Mesendoderm (in vitro differentiated cells): ENCODE results near the gene GCNT2.

Source experiments
- DNase-seq: peaks from one replicate; pipeline ENCODE4 v3.0.0; 2013
- H2AK5ac ChIP-seq: 2 replicates; pipeline ENCODE4 v1.6.1; 2013; ENCODE audit warnings: low read length, inconsistent platforms
- H2BK120ac ChIP-seq: 2 replicates; pipeline ENCODE4 v1.6.1; 2013; ENCODE audit warnings: low read depth, mild to moderate bottlenecking, low read length, moderate library complexity, mixed read lengths
- H2BK15ac ChIP-seq: replicated peaks from 2 replicates; pipeline ENCODE4 v1.6.1; 2013; ENCODE audit warnings: low read depth, mild to moderate bottlenecking, moderate library complexity
- H2BK5ac ChIP-seq: 2 replicates; pipeline ENCODE4 v1.6.1; 2013; ENCODE audit warnings: low read length, inconsistent platforms
- H3K18ac ChIP-seq: 2 replicates; pipeline ENCODE4 v1.6.1; 2013; ENCODE audit warnings: mild to moderate bottlenecking, low read length, mixed read lengths
- H3K23ac ChIP-seq: one replicate; pipeline ENCODE4 v1.6.1; 2013; ENCODE audit warnings: low read length
- H3K27ac ChIP-seq: 2 replicates; pipeline ENCODE4 v1.5.1; 2013; ENCODE audit warnings: low read depth, mild to moderate bottlenecking, inconsistent platforms, low read length, moderate library complexity
- H3K27me3 ChIP-seq: 2 replicates; pipeline ENCODE4 v1.6.1; 2013; ENCODE audit warnings: low read length, control low read depth, mild to moderate bottlenecking, inconsistent platforms; ENCODE audit not compliant: insufficient read depth, poor library complexity
- H3K36me3 ChIP-seq: 2 replicates; pipeline ENCODE4 v1.6.1; 2013; ENCODE audit warnings: low read length, inconsistent platforms; ENCODE audit not compliant: control insufficient read depth, insufficient read depth
- H3K4ac ChIP-seq: one replicate; pipeline ENCODE4 v1.6.1; 2013; ENCODE audit warnings: low read depth, mild to moderate bottlenecking, low read length, moderate library complexity
- H3K4me1 ChIP-seq: 2 replicates; pipeline ENCODE4 v1.6.1; 2013; ENCODE audit warnings: low read depth, low read length, inconsistent platforms; ENCODE audit not compliant: control insufficient read depth
- H3K4me2 ChIP-seq: 2 replicates; pipeline ENCODE4 v1.6.1; 2013; ENCODE audit warnings: low read length
- H3K4me3 ChIP-seq: 2 replicates; pipeline ENCODE4 v1.5.1; 2013; ENCODE audit warnings: mild to moderate bottlenecking, low read length
- H3K56ac ChIP-seq: one replicate; pipeline ENCODE4 v1.6.1; 2013; ENCODE audit warnings: low read length
- H3K79me1 ChIP-seq: 2 replicates; pipeline ENCODE4 v1.6.1; 2013; ENCODE audit warnings: low read length, inconsistent platforms
- H3K79me2 ChIP-seq: 2 replicates; pipeline ENCODE4 v1.6.1; 2013; ENCODE audit warnings: mild to moderate bottlenecking, low read length; ENCODE audit not compliant: control insufficient read depth, insufficient read depth
- H3K9ac ChIP-seq: 2 replicates; pipeline ENCODE4 v1.6.1; 2013; ENCODE audit warnings: low read length, inconsistent platforms
- H4K5ac ChIP-seq: one replicate; pipeline ENCODE4 v1.6.1; 2013; ENCODE audit warnings: low read length
- H4K8ac ChIP-seq: one replicate; pipeline ENCODE4 v1.6.1; 2013; ENCODE audit warnings: low read depth, mild to moderate bottlenecking, control low read depth, low read length, moderate library complexity
- WGBS: extraction: QIAGEN DNeasy Blood & Tissue Kit; methylation state at CpG from one replicate; pipeline ENCODE4 v1.1.7; 2013; ENCODE audit warnings: low lambda C conversion rate, missing lambda C conversion rate; ENCODE audit not compliant: insufficient coverage; ENCODE audit errors: extremely low coverage; 5-methylcytosine and 5-hydroxymethylcytosine counted together

The GCNT2 gene

GRCh38 chr6:10641528-10641927, 120.4 kb downstream of the GCNT2 start:
- Histone ChIP-seq H4K8ac (no peak overlapping the region), H3K18ac (no peak overlapping the region), H4K5ac (no peak overlapping the region), H3K9ac (no peak overlapping the region), H2BK120ac (no peak overlapping the region), H3K23ac (no peak overlapping the region), H2BK15ac (no peak overlapping the region), H2AK5ac (no peak overlapping the region), H3K4ac (no peak overlapping the region), H3K27me3 (no peaks in the 10 kb centered on the region), H3K36me3 (no peaks in the 10 kb centered on the region), H3K4me3 (no peak overlapping the region), H3K27ac (no peak overlapping the region), H3K79me1 (no peaks in the 10 kb centered on the region), H3K79me2 (no peaks in the 10 kb centered on the region), H3K4me2 (no peak overlapping the region), H2BK5ac (no peak overlapping the region), H3K4me1 (no peaks in the 10 kb centered on the region), H3K56ac (no peak overlapping the region)
- WGBS, result no CpG with 5 or more reads among the region's 3 CpGs
- DNase-seq, result no peak

- no peak for DNase-seq
- no peak overlapping the region for H4K5ac ChIP-seq
- no peak overlapping the region for H2BK5ac ChIP-seq
- no peaks in the 10 kb centered on the region for H3K79me1 ChIP-seq
- no peak overlapping the region for H2AK5ac ChIP-seq
- no peak overlapping the region for H4K8ac ChIP-seq
- H3K4me3 ChIP-seq, result no peak overlapping the region
- no peaks in the 10 kb centered on the region for H3K79me2 ChIP-seq
- H3K27ac ChIP-seq, result no peak overlapping the region
- H3K4me1 ChIP-seq, result no peaks in the 10 kb centered on the region
- H3K4ac ChIP-seq, result no peak overlapping the region
- no peak overlapping the region for H3K23ac ChIP-seq
- H3K36me3 ChIP-seq, result no peaks in the 10 kb centered on the region
- H3K9ac ChIP-seq, result no peak overlapping the region
- no CpG with 5 or more reads among the region's 3 CpGs for WGBS
- no peak overlapping the region for H3K4me2 ChIP-seq
- H2BK120ac ChIP-seq, result no peak overlapping the region
- H2BK15ac ChIP-seq, result no peak overlapping the region
- no peak overlapping the region for H3K56ac ChIP-seq
- H3K27me3 ChIP-seq, result no peaks in the 10 kb centered on the region
- no peak overlapping the region for H3K18ac ChIP-seq
Observed at GRCh38 chr6:10643201-10643651, 122.1 kb downstream of the GCNT2 start.

GRCh38 chr6:10644225-10644624, 123.1 kb downstream of the GCNT2 start:
- Histone ChIP-seq H2BK15ac (no peak overlapping the region), H3K36me3 (no peaks in the 10 kb centered on the region), H3K23ac (no peak overlapping the region), H3K79me1 (no peaks in the 10 kb centered on the region), H4K5ac (no peak overlapping the region), H2BK5ac (no peak overlapping the region), H3K56ac (no peak overlapping the region), H3K27me3 (no peaks in the 10 kb centered on the region), H3K79me2 (no peaks in the 10 kb centered on the region), H2BK120ac (no peak overlapping the region), H3K18ac (no peak overlapping the region), H3K4me1 (no peaks in the 10 kb centered on the region), H3K27ac (no peak overlapping the region), H4K8ac (no peak overlapping the region), H2AK5ac (no peak overlapping the region), H3K4me2 (no peak overlapping the region), H3K4ac (no peak overlapping the region), H3K4me3 (no peak overlapping the region), H3K9ac (no peak overlapping the region)
- no peak for DNase-seq
- no CpG with 5 or more reads among the region's 1 CpG for WGBS

GRCh38 chr6:10655508-10656055, 134.4 kb downstream of the GCNT2 start:
- Histone ChIP-seq H4K8ac (no peak overlapping the region), H4K5ac (no peak overlapping the region), H3K18ac (no peak overlapping the region), H3K27ac (no peak overlapping the region), H3K36me3 (no peaks in the 10 kb centered on the region), H3K4me2 (no peak overlapping the region), H3K79me1 (no peaks in the 10 kb centered on the region), H3K23ac (no peak overlapping the region), H3K4ac (peak overlapping the region; percentile 24), H3K4me3 (no peak overlapping the region), H2BK120ac (no peak overlapping the region), H3K27me3 (no peaks in the 10 kb centered on the region), H2AK5ac (no peak overlapping the region), H3K9ac (no peak overlapping the region), H3K56ac (no peak overlapping the region), H2BK5ac (no peak overlapping the region), H3K4me1 (no peaks in the 10 kb centered on the region), H2BK15ac (no peak overlapping the region), H3K79me2 (no peaks in the 10 kb centered on the region)
- WGBS, result no CpG with 5 or more reads among the region's 12 CpGs
- DNase-seq, result no peak

GRCh38 chr6:10658910-10659698, 138.0 kb downstream of the GCNT2 start:
- Histone ChIP-seq H2BK5ac (no peak overlapping the region), H3K56ac (peak overlapping the region; percentile 78), H3K79me2 (no peaks in the 10 kb centered on the region), H3K4ac (no peak overlapping the region), H3K27ac (no peak overlapping the region), H3K9ac (peak overlapping the region; percentile 57), H2BK15ac (no peak overlapping the region), H3K18ac (no peak overlapping the region), H3K36me3 (no peaks in the 10 kb centered on the region), H2AK5ac (no peak overlapping the region), H4K5ac (no peak overlapping the region), H3K79me1 (no peaks in the 10 kb centered on the region), H3K4me3 (no peak overlapping the region), H3K4me2 (peak overlapping the region; percentile 5), H3K4me1 (no peaks in the 10 kb centered on the region), H2BK120ac (no peak overlapping the region), H3K27me3 (no peaks in the 10 kb centered on the region), H4K8ac (no peak overlapping the region), H3K23ac (no peak overlapping the region)
- no CpG with 5 or more reads among the region's 24 CpGs for WGBS
- DNase-seq, result peak; percentile 10
